ENCODE data around the gene RHOT2.

RHOT2 gene

DNA sequence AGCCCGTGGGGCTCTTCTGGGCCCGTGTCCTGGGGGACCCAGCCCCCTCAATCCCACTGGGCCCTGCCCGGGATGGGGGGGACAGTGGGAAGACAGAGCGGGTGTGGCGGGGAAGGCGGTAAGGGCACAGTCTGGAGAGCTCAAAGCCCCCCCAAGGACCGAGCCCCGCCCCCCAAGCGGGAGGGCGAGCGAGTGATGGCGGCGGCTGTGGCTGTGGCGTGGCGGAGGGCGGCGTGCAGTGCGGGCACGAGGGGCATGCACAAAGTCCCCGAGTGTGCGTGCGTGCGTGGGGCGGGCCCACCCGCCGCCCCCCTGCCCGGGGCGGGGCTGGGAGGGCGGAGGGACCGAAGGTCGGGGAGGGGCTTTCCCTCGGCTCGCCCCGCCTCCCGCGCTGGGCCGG lies 25.8 kb downstream of the RHOT2 start:
- H3K4ac ChIP-seq (ENCODE audit: low read depth in 1 of 2, low read length in 2 of 2) = no peak overlapping the region
- no peaks in the 10 kb centered on the region for H3K9me3 ChIP-seq (ENCODE audit: control insufficient read depth, low read length)
- no peak overlapping the region for H3K9ac ChIP-seq (ENCODE audit: low read length)
- peaks cover 32% of the 10 kb centered on the region for H3K4me1 ChIP-seq (ENCODE audit: control insufficient read depth, insufficient read depth, low read depth, low read length)
- no peak overlapping the region for H3K23ac ChIP-seq (ENCODE audit: low read length in 2 of 2)
- no peak overlapping the region for H2AK5ac ChIP-seq (ENCODE audit: low read length, severe bottlenecking)
- DNase-seq = no peak
- no peak overlapping the region for H3K4me3 ChIP-seq (ENCODE audit: insufficient read depth in 1 of 2, low read depth in 1 of 2, low read length in 2 of 2)
- no peak overlapping the region for H4K91ac ChIP-seq (ENCODE audit: low read length)
- peaks cover 54 to 55% of the 10 kb centered on the region in 2 experiments for H3K27me3 ChIP-seq (ENCODE audit: control insufficient read depth in 1 of 2, insufficient read depth in 1 of 2, low read length in 2 of 2)
- H2AFZ ChIP-seq (ENCODE audit: low read depth, low read length) = no peak overlapping the region
- H2BK15ac ChIP-seq (ENCODE audit: low read depth, poor library complexity, severe bottlenecking) = no peak overlapping the region
- no peak overlapping the region for H3K18ac ChIP-seq (ENCODE audit: low read depth in 1 of 2, low read length in 2 of 2)
- H3K14ac ChIP-seq (ENCODE audit: low read length in 2 of 2) = no peak overlapping the region
- H2BK12ac ChIP-seq (ENCODE audit: low read length in 2 of 2) = no peak overlapping the region
- no peak overlapping the region for H4K8ac ChIP-seq (ENCODE audit: low read length)
- H3K4me2 ChIP-seq (ENCODE audit: low read length, poor library complexity, severe bottlenecking) = no peak overlapping the region
- peaks cover 0 to 6% of the 10 kb centered on the region in 2 experiments for H3K36me3 ChIP-seq (ENCODE audit: control insufficient read depth in 1 of 2, insufficient read depth in 2 of 2, low read depth in 1 of 2, low read length in 2 of 2)
- H2BK5ac ChIP-seq (ENCODE audit: low read depth, low read length, poor library complexity, severe bottlenecking) = no peak overlapping the region
- H2BK120ac ChIP-seq (ENCODE audit: low read depth, low read length) = no peak overlapping the region
- WGBS = 8% methylated on average over 35 of the region's 37 CpGs
- peaks cover 11% of the 10 kb centered on the region for H3K79me1 ChIP-seq (replicated peaks; ENCODE audit: low read length, poor library complexity, severe bottlenecking)
- no peak overlapping the region for H3K27ac ChIP-seq (ENCODE audit: low read length, poor library complexity, severe bottlenecking)

DNA sequence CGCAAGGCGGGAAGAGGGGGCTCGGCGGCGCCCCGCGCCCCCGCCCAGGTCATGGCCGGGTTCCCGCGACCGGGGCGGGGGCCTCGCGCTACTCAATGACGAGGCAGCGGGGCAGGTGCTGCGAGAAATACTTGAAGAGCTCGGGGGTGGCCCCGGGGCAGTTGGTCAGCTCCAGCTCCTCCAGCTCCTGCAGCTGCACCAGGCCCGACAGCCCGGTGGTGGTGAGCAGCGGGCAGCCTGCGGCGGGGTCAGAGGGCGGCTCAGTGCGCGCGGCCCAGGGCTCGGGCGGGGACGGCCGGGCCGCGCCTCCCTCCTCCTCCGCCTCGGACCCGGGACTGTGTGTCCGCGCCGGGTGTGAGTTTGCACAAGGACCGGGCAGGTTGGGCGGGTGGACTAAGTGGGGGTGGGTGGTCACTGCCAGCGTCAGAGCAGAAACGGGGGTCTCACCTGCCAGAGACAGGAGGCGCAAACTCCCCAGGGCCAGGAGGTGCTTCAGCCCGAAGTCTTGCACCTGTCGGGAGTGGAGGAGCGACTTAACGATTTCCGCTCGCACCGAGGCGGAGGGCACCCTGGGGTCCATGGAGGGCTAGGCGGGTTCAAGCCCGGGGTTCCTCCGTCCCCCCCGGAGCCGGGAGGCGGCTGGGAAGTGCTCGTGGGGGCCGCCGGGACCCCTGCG lies 26.4 kb downstream of the RHOT2 start:
- H3K18ac ChIP-seq (ENCODE audit: low read depth in 1 of 2, low read length in 2 of 2) = no peak overlapping the region
- WGBS = 4% methylated on average over 49 of the region's 64 CpGs

GRCh38 chr16:694863-695354 lies 27.0 kb downstream of the RHOT2 start:
- Histone ChIP-seq H2AFZ (ENCODE audit: low read depth, low read length) (no peak overlapping the region), H3K27ac (ENCODE audit: low read length, poor library complexity, severe bottlenecking) (no peak overlapping the region), H3K18ac (ENCODE audit: low read depth in 1 of 2, low read length in 2 of 2) (no peak overlapping the region), H2BK12ac (ENCODE audit: low read length in 2 of 2) (no peak overlapping the region), H3K4me3 (ENCODE audit: insufficient read depth in 1 of 2, low read depth in 1 of 2, low read length in 2 of 2) (no peak overlapping the region), H3K4me1 (ENCODE audit: control insufficient read depth, insufficient read depth, low read depth, low read length) (peaks cover 21% of the 10 kb centered on the region), H3K9ac (ENCODE audit: low read length) (no peak overlapping the region), H4K8ac (ENCODE audit: low read length) (no peak overlapping the region), H2BK120ac (ENCODE audit: low read depth, low read length) (no peak overlapping the region), H3K23ac (ENCODE audit: low read length in 2 of 2) (no peak overlapping the region), H2BK15ac (ENCODE audit: low read depth, poor library complexity, severe bottlenecking) (no peak overlapping the region), H3K14ac (ENCODE audit: low read length in 2 of 2) (no peak overlapping the region), H3K9me3 (ENCODE audit: control insufficient read depth, low read length) (no peaks in the 10 kb centered on the region), H4K91ac (ENCODE audit: low read length) (no peak overlapping the region), H3K36me3 (ENCODE audit: control insufficient read depth in 1 of 2, insufficient read depth in 2 of 2, low read depth in 1 of 2, low read length in 2 of 2) (peaks cover 0 to 3% of the 10 kb centered on the region in 2 experiments), H3K4me2 (ENCODE audit: low read length, poor library complexity, severe bottlenecking) (no peak overlapping the region), H2AK5ac (ENCODE audit: low read length, severe bottlenecking) (no peak overlapping the region), H3K4ac (ENCODE audit: low read depth in 1 of 2, low read length in 2 of 2) (no peak overlapping the region), H3K27me3 (ENCODE audit: control insufficient read depth in 1 of 2, insufficient read depth in 1 of 2, low read length in 2 of 2) (peaks cover 64 to 66% of the 10 kb centered on the region in 2 experiments), H2BK5ac (ENCODE audit: low read depth, low read length, poor library complexity, severe bottlenecking) (no peak overlapping the region), H3K79me1 (replicated peaks; ENCODE audit: low read length, poor library complexity, severe bottlenecking) (peaks cover under 1% of the 10 kb centered on the region)
- no peak for DNase-seq
- WGBS = 4% methylated on average over 9 of the region's 37 CpGs

More for the DNA sequence above, 26.4 kb downstream of the RHOT2 start:
- Histone ChIP-seq H2AFZ (ENCODE audit: low read depth, low read length) (no peak overlapping the region), H3K4ac (ENCODE audit: low read depth in 1 of 2, low read length in 2 of 2) (no peak overlapping the region), H3K14ac (ENCODE audit: low read length in 2 of 2) (no peak overlapping the region), H2BK5ac (ENCODE audit: low read depth, low read length, poor library complexity, severe bottlenecking) (no peak overlapping the region), H3K36me3 (ENCODE audit: control insufficient read depth in 1 of 2, insufficient read depth in 2 of 2, low read depth in 1 of 2, low read length in 2 of 2) (peaks cover 0 to 3% of the 10 kb centered on the region in 2 experiments), H3K4me1 (ENCODE audit: control insufficient read depth, insufficient read depth, low read depth, low read length) (peaks cover 27% of the 10 kb centered on the region), H3K79me1 (replicated peaks; ENCODE audit: low read length, poor library complexity, severe bottlenecking) (peaks cover 6% of the 10 kb centered on the region), H3K4me3 (ENCODE audit: insufficient read depth in 1 of 2, low read depth in 1 of 2, low read length in 2 of 2) (no peak overlapping the region), H2BK12ac (ENCODE audit: low read length in 2 of 2) (no peak overlapping the region), H3K27me3 (ENCODE audit: control insufficient read depth in 1 of 2, insufficient read depth in 1 of 2, low read length in 2 of 2) (peaks cover 59 to 60% of the 10 kb centered on the region in 2 experiments), H4K91ac (ENCODE audit: low read length) (no peak overlapping the region), H2BK120ac (ENCODE audit: low read depth, low read length) (no peak overlapping the region), H2BK15ac (ENCODE audit: low read depth, poor library complexity, severe bottlenecking) (no peak overlapping the region), H3K23ac (ENCODE audit: low read length in 2 of 2) (no peak overlapping the region), H4K8ac (ENCODE audit: low read length) (no peak overlapping the region), H2AK5ac (ENCODE audit: low read length, severe bottlenecking) (no peak overlapping the region), H3K9me3 (ENCODE audit: control insufficient read depth, low read length) (no peaks in the 10 kb centered on the region), H3K9ac (ENCODE audit: low read length) (no peak overlapping the region), H3K27ac (ENCODE audit: low read length, poor library complexity, severe bottlenecking) (no peak overlapping the region), H3K4me2 (ENCODE audit: low read length, poor library complexity, severe bottlenecking) (no peak overlapping the region)
- DNase-seq = no peak

- no peak overlapping the region for H2BK12ac ChIP-seq (ENCODE audit: low read length in 2 of 2)
- H3K27me3 ChIP-seq (ENCODE audit: control insufficient read depth in 1 of 2, insufficient read depth in 1 of 2, low read length in 2 of 2) = peaks cover 69 to 71% of the 10 kb centered on the region in 2 experiments
These were observed 27.6 kb downstream of the RHOT2 start for GRCh38 chr16:695355-696089.

More at GRCh38 chr16:695355-696089, 27.6 kb downstream of the RHOT2 start:
- H3K36me3 ChIP-seq (ENCODE audit: control insufficient read depth in 1 of 2, insufficient read depth in 2 of 2, low read depth in 1 of 2, low read length in 2 of 2) = peaks cover 0 to 3% of the 10 kb centered on the region in 2 experiments
- no peak overlapping the region for H2AK5ac ChIP-seq (ENCODE audit: low read length, severe bottlenecking)
- no peak overlapping the region for H2BK120ac ChIP-seq (ENCODE audit: low read depth, low read length)
- H2BK15ac ChIP-seq (ENCODE audit: low read depth, poor library complexity, severe bottlenecking) = no peak overlapping the region
- H3K79me1 ChIP-seq (replicated peaks; ENCODE audit: low read length, poor library complexity, severe bottlenecking) = no peaks in the 10 kb centered on the region
- H4K91ac ChIP-seq (ENCODE audit: low read length) = no peak overlapping the region
- no peak overlapping the region for H3K23ac ChIP-seq (ENCODE audit: low read length in 2 of 2)
- no peak overlapping the region for H4K8ac ChIP-seq (ENCODE audit: low read length)
- no peak overlapping the region for H3K18ac ChIP-seq (ENCODE audit: low read depth in 1 of 2, low read length in 2 of 2)
- no peak overlapping the region for H3K4ac ChIP-seq (ENCODE audit: low read depth in 1 of 2, low read length in 2 of 2)
- no peak overlapping the region for H3K27ac ChIP-seq (ENCODE audit: low read length, poor library complexity, severe bottlenecking)
- H2AFZ ChIP-seq (ENCODE audit: low read depth, low read length) = no peak overlapping the region
- H3K4me1 ChIP-seq (ENCODE audit: control insufficient read depth, insufficient read depth, low read depth, low read length) = peaks cover 19% of the 10 kb centered on the region
- H3K4me2 ChIP-seq (ENCODE audit: low read length, poor library complexity, severe bottlenecking) = no peak overlapping the region
- peak overlapping the region in 1 of 2 experiments; percentile 30 for H3K4me3 ChIP-seq (ENCODE audit: insufficient read depth in 1 of 2, low read depth in 1 of 2, low read length in 2 of 2)
- no peak overlapping the region for H2BK5ac ChIP-seq (ENCODE audit: low read depth, low read length, poor library complexity, severe bottlenecking)
- no peaks in the 10 kb centered on the region for H3K9me3 ChIP-seq (ENCODE audit: control insufficient read depth, low read length)
- no peak overlapping the region for H3K9ac ChIP-seq (ENCODE audit: low read length)
- 5% methylated on average over 58 of the region's 71 CpGs for WGBS
- H3K14ac ChIP-seq (ENCODE audit: low read length in 2 of 2) = peak overlapping the region in 1 of 2 experiments; percentile 4
- no peak for DNase-seq

Measured in mesenchymal stem cell (in vitro differentiated cells and primary cell).